WTC11 (cell line): ENCODE measurements around the gene HSPB3. TPM values are rescaled to one million over a fixed set of nuclear protein-coding genes. Genes with fewer than 3 reads are reported as not detected.

Experiments
- ATAC-seq: fragments of 200-7000 bp; cut with Tn5 transposase; 2 replicates; pipeline ENCODE4 v1.10.0; 2021; ENCODE audit warnings: mild to moderate bottlenecking, moderate library complexity
- CTCF ChIA-PET: fragments of 300-600 bp; sonication (Branson Sonifier 250); formaldehyde crosslinking; loops from one replicate; lab custom pipeline; 2021; ENCODE audit warnings: antibody characterized with exemption; lab: Charles Lee
- POLR2A ChIA-PET: fragments of 350-600 bp; sonication (Branson Sonifier 250); formaldehyde crosslinking; loops from one replicate; lab custom pipeline; 2021; ENCODE audit warnings: antibody characterized with exemption; lab: Charles Lee
- DNase-seq: peaks from one replicate; pipeline ENCODE4 v3.0.0; 2021; ENCODE audit warnings: low spot score
- H3K27ac Mint-ChIP-seq: 2 replicates; pipeline ENCODE4 v1.8.0; 2021; ENCODE audit warnings: mixed read lengths
- H3K27me3 Mint-ChIP-seq: 2 replicates; pipeline ENCODE4 v1.8.0; 2021; ENCODE audit warnings: low read depth, mild to moderate bottlenecking, moderate library complexity, mixed read lengths
- H3K36me3 Mint-ChIP-seq: 2 replicates; pipeline ENCODE4 v1.8.0; 2021; ENCODE audit warnings: mixed read lengths
- H3K4me1 Mint-ChIP-seq: 2 replicates; pipeline ENCODE4 v1.8.0; 2022; ENCODE audit warnings: mixed read lengths
- H3K4me3 Mint-ChIP-seq: 2 replicates; pipeline ENCODE4 v1.8.0; 2021; ENCODE audit warnings: mild to moderate bottlenecking, moderate library complexity, mixed read lengths
- H3K9me3 Mint-ChIP-seq: 2 replicates; pipeline ENCODE4 v1.8.0; 2021; ENCODE audit warnings: mixed read lengths
- ESRRA ChIP-seq: sonication (generic); formaldehyde crosslinking; IDR thresholded peaks from 2 replicates; pipeline ENCODE4 v1.8.1; 2022; ENCODE audit warnings: mild to moderate bottlenecking, missing genetic modification reagents, borderline replicate concordance
- KAT7 ChIP-seq: sonication (generic); formaldehyde crosslinking; IDR thresholded peaks from 2 replicates; pipeline ENCODE4 v1.8.1; 2023; ENCODE audit warnings: missing genetic modification reagents, mild to moderate bottlenecking, borderline replicate concordance
- NFATC4 ChIP-seq: fragments of 250-450 bp; sonication (Bioruptor Pico); IDR thresholded peaks from 2 replicates; pipeline ENCODE4 v1.9.0; 2021; ENCODE audit warnings: mild to moderate bottlenecking
- NFE2L1 ChIP-seq: sonication (generic); formaldehyde crosslinking; IDR thresholded peaks from 2 replicates; pipeline ENCODE4 v1.8.1; 2023; ENCODE audit warnings: missing genetic modification reagents
- NR1H2 ChIP-seq: sonication (generic); formaldehyde crosslinking; IDR thresholded peaks from 2 replicates; pipeline ENCODE4 v1.9.0; 2021; ENCODE audit warnings: mild to moderate bottlenecking, moderate library complexity, missing genetic modification reagents
- PRRX2 ChIP-seq: fragments of 250-450 bp; sonication (Bioruptor Pico); IDR thresholded peaks from 2 replicates; pipeline ENCODE4 v1.8.0; 2021; ENCODE audit warnings: mild to moderate bottlenecking
- SMAD3 ChIP-seq: sonication (generic); formaldehyde crosslinking; IDR thresholded peaks from 2 replicates; pipeline ENCODE4 v1.8.0; 2022; ENCODE audit warnings: missing genetic modification reagents, mild to moderate bottlenecking, borderline replicate concordance
- TEAD1 ChIP-seq: sonication (generic); formaldehyde crosslinking; IDR thresholded peaks from 2 replicates; pipeline ENCODE4 v1.8.0; 2022; ENCODE audit warnings: mild to moderate bottlenecking, missing genetic modification reagents
- ZNF121 ChIP-seq: sonication (generic); formaldehyde crosslinking; IDR thresholded peaks from 2 replicates; pipeline ENCODE4 v1.8.0; 2023; ENCODE audit warnings: missing genetic modification reagents
- ZNF396 ChIP-seq: fragments of 250-450 bp; sonication (Bioruptor Pico); IDR thresholded peaks from 2 replicates; pipeline ENCODE4 v1.8.0; 2021; ENCODE audit warnings: mild to moderate bottlenecking, moderate library complexity, borderline replicate concordance
- total RNA-seq: library from RNA; stranded (reverse); gene quantifications from 3 replicates; pipeline ENCODE4 v1.2.3, GENCODE V29; 2021
- TF ChIP-seq, protein P1 (sequence below): fragments of 250-450 bp; sonication (Bioruptor Pico); IDR thresholded peaks from 2 replicates; pipeline ENCODE4 v1.9.0; 2021; ENCODE audit warnings: mild to moderate bottlenecking, borderline replicate concordance
- TF ChIP-seq, protein P2 (sequence below): sonication (generic); formaldehyde crosslinking; IDR thresholded peaks from 2 replicates; pipeline ENCODE4 v1.8.1; 2023; ENCODE audit warnings: mild to moderate bottlenecking, missing genetic modification reagents, borderline replicate concordance
- TF ChIP-seq, protein P3 (sequence below): sonication (generic); formaldehyde crosslinking; IDR thresholded peaks from 2 replicates; pipeline ENCODE4 v1.8.0; 2022; ENCODE audit warnings: missing genetic modification reagents
- TF ChIP-seq, protein P4 (sequence below): fragments of 250-450 bp; sonication (Bioruptor Pico); IDR thresholded peaks from 2 replicates; pipeline ENCODE4 v1.9.0; 2021; ENCODE audit warnings: mild to moderate bottlenecking
- TF ChIP-seq, protein P5 (sequence below): sonication (generic); formaldehyde crosslinking; IDR thresholded peaks from 2 replicates; pipeline ENCODE4 v1.8.1; 2023; ENCODE audit warnings: mild to moderate bottlenecking, missing genetic modification reagents, moderate library complexity
- TF ChIP-seq, protein P6 (sequence below): sonication (generic); formaldehyde crosslinking; conservative IDR thresholded peaks from 2 replicates; pipeline ENCODE4 v1.8.1; 2022; ENCODE audit warnings: mild to moderate bottlenecking, missing genetic modification reagents
- TF ChIP-seq, protein P7 (sequence below): fragments of 250-450 bp; sonication (Bioruptor Pico); IDR thresholded peaks from 2 replicates; pipeline ENCODE4 v1.9.0; 2021; ENCODE audit warnings: moderate library complexity, mild to moderate bottlenecking, inconsistent platforms, borderline replicate concordance
- TF ChIP-seq, protein P8 (sequence below): fragments of 250-450 bp; sonication (Bioruptor Pico); IDR thresholded peaks from 2 replicates; pipeline ENCODE4 v2.1.2; 2022; ENCODE audit warnings: mild to moderate bottlenecking, moderate library complexity

The HSPB3 gene
- total RNA-seq, 1 experiment from 2014 or later: not detected

DNA sequence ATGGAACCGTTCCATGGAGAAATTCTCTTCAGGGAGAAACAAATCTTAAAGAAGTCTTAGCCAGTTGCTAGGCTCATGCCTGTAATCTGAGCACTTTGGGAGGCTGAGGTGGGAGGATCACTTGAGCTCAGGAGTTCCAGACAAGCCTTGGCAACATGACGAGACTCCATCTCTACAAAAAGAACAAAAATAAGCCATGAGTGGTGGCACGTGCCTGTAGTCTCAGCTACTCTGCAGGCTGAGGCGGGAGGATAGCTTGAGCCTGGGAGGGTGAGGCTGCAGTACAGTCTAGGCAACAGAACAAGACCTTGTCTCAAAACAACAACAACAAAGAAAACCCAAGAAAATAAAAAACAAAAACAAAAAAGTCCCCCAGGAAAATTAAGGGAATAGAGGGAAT, 8.2 kb downstream of the HSPB3 start (continued):
- TF ChIP-seq, protein P1, sequence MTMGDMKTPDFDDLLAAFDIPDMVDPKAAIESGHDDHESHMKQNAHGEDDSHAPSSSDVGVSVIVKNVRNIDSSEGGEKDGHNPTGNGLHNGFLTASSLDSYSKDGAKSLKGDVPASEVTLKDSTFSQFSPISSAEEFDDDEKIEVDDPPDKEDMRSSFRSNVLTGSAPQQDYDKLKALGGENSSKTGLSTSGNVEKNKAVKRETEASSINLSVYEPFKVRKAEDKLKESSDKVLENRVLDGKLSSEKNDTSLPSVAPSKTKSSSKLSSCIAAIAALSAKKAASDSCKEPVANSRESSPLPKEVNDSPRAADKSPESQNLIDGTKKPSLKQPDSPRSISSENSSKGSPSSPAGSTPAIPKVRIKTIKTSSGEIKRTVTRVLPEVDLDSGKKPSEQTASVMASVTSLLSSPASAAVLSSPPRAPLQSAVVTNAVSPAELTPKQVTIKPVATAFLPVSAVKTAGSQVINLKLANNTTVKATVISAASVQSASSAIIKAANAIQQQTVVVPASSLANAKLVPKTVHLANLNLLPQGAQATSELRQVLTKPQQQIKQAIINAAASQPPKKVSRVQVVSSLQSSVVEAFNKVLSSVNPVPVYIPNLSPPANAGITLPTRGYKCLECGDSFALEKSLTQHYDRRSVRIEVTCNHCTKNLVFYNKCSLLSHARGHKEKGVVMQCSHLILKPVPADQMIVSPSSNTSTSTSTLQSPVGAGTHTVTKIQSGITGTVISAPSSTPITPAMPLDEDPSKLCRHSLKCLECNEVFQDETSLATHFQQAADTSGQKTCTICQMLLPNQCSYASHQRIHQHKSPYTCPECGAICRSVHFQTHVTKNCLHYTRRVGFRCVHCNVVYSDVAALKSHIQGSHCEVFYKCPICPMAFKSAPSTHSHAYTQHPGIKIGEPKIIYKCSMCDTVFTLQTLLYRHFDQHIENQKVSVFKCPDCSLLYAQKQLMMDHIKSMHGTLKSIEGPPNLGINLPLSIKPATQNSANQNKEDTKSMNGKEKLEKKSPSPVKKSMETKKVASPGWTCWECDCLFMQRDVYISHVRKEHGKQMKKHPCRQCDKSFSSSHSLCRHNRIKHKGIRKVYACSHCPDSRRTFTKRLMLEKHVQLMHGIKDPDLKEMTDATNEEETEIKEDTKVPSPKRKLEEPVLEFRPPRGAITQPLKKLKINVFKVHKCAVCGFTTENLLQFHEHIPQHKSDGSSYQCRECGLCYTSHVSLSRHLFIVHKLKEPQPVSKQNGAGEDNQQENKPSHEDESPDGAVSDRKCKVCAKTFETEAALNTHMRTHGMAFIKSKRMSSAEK (CRISPR knock-in tag): no peak
- TF ChIP-seq ZNF396 (CRISPR knock-in tag): no peak
- TF ChIP-seq, protein P2, sequence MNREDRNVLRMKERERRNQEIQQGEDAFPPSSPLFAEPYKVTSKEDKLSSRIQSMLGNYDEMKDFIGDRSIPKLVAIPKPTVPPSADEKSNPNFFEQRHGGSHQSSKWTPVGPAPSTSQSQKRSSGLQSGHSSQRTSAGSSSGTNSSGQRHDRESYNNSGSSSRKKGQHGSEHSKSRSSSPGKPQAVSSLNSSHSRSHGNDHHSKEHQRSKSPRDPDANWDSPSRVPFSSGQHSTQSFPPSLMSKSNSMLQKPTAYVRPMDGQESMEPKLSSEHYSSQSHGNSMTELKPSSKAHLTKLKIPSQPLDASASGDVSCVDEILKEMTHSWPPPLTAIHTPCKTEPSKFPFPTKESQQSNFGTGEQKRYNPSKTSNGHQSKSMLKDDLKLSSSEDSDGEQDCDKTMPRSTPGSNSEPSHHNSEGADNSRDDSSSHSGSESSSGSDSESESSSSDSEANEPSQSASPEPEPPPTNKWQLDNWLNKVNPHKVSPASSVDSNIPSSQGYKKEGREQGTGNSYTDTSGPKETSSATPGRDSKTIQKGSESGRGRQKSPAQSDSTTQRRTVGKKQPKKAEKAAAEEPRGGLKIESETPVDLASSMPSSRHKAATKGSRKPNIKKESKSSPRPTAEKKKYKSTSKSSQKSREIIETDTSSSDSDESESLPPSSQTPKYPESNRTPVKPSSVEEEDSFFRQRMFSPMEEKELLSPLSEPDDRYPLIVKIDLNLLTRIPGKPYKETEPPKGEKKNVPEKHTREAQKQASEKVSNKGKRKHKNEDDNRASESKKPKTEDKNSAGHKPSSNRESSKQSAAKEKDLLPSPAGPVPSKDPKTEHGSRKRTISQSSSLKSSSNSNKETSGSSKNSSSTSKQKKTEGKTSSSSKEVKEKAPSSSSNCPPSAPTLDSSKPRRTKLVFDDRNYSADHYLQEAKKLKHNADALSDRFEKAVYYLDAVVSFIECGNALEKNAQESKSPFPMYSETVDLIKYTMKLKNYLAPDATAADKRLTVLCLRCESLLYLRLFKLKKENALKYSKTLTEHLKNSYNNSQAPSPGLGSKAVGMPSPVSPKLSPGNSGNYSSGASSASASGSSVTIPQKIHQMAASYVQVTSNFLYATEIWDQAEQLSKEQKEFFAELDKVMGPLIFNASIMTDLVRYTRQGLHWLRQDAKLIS: no peak
- no peak for TF ChIP-seq ZNF121 (CRISPR knock-in tag)
- no peak for TF ChIP-seq TEAD1 (CRISPR knock-in tag)
- TF ChIP-seq, protein P3, sequence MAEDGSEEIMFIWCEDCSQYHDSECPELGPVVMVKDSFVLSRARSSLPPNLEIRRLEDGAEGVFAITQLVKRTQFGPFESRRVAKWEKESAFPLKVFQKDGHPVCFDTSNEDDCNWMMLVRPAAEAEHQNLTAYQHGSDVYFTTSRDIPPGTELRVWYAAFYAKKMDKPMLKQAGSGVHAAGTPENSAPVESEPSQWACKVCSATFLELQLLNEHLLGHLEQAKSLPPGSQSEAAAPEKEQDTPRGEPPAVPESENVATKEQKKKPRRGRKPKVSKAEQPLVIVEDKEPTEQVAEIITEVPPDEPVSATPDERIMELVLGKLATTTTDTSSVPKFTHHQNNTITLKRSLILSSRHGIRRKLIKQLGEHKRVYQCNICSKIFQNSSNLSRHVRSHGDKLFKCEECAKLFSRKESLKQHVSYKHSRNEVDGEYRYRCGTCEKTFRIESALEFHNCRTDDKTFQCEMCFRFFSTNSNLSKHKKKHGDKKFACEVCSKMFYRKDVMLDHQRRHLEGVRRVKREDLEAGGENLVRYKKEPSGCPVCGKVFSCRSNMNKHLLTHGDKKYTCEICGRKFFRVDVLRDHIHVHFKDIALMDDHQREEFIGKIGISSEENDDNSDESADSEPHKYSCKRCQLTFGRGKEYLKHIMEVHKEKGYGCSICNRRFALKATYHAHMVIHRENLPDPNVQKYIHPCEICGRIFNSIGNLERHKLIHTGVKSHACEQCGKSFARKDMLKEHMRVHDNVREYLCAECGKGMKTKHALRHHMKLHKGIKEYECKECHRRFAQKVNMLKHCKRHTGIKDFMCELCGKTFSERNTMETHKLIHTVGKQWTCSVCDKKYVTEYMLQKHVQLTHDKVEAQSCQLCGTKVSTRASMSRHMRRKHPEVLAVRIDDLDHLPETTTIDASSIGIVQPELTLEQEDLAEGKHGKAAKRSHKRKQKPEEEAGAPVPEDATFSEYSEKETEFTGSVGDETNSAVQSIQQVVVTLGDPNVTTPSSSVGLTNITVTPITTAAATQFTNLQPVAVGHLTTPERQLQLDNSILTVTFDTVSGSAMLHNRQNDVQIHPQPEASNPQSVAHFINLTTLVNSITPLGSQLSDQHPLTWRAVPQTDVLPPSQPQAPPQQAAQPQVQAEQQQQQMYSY (CRISPR knock-in tag): no peak
- TF ChIP-seq, protein P4, sequence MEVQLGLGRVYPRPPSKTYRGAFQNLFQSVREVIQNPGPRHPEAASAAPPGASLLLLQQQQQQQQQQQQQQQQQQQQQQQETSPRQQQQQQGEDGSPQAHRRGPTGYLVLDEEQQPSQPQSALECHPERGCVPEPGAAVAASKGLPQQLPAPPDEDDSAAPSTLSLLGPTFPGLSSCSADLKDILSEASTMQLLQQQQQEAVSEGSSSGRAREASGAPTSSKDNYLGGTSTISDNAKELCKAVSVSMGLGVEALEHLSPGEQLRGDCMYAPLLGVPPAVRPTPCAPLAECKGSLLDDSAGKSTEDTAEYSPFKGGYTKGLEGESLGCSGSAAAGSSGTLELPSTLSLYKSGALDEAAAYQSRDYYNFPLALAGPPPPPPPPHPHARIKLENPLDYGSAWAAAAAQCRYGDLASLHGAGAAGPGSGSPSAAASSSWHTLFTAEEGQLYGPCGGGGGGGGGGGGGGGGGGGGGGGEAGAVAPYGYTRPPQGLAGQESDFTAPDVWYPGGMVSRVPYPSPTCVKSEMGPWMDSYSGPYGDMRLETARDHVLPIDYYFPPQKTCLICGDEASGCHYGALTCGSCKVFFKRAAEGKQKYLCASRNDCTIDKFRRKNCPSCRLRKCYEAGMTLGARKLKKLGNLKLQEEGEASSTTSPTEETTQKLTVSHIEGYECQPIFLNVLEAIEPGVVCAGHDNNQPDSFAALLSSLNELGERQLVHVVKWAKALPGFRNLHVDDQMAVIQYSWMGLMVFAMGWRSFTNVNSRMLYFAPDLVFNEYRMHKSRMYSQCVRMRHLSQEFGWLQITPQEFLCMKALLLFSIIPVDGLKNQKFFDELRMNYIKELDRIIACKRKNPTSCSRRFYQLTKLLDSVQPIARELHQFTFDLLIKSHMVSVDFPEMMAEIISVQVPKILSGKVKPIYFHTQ (CRISPR knock-in tag): no peak
- TF ChIP-seq NR1H2 (CRISPR knock-in tag): no peak

DNA sequence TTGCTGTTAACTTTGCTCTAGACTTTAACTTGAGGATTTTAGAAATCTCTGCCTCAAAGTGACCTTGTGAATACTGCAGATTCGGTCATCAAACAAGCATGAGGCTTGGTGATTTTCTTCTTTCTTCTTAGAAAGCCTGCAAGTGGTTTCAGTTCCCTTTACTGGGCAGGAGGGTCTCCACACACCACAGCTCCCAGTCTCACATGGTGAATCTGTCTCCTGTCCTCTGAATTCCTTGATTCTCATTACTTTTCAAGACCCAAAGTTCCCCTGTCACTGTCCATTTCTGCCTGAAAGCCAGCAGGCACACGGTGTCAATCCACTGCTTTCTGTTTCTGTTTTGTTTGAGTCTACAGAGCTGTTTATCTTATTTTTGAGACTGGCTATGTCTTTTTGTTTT, 14.1 kb downstream of the HSPB3 start:
- Mint-ChIP-seq H3K4me1 (no peaks in the 10 kb centered on the region), H3K4me3 (no peak overlapping the region), H3K27ac (no peak overlapping the region), H3K36me3 (peaks cover 4% of the 10 kb centered on the region; the same call in 1 of the 2 replicates), H3K9me3 (no peaks in the 10 kb centered on the region; the same call in 1 of the 2 replicates), H3K27me3 (no peaks in the 10 kb centered on the region)
- POLR2A ChIA-PET: no interaction called here
- ATAC-seq (no peak), DNase-seq (no peak)
- CTCF ChIA-PET: no interaction called here
- TF ChIP-seq ZNF121 (CRISPR knock-in tag) (no peak), ESRRA (no peak), NFATC4 (no peak), SMAD3 (no peak), KAT7 (CRISPR knock-in tag) (no peak), PRRX2 (CRISPR knock-in tag) (no peak), NFE2L1 (no peak)
- TF ChIP-seq, protein P5, sequence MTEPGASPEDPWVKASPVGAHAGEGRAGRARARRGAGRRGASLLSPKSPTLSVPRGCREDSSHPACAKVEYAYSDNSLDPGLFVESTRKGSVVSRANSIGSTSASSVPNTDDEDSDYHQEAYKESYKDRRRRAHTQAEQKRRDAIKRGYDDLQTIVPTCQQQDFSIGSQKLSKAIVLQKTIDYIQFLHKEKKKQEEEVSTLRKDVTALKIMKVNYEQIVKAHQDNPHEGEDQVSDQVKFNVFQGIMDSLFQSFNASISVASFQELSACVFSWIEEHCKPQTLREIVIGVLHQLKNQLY (CRISPR knock-in tag): no peak
- TF ChIP-seq, protein P6, sequence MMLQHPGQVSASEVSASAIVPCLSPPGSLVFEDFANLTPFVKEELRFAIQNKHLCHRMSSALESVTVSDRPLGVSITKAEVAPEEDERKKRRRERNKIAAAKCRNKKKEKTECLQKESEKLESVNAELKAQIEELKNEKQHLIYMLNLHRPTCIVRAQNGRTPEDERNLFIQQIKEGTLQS: no peak
- TF ChIP-seq, protein P7, sequence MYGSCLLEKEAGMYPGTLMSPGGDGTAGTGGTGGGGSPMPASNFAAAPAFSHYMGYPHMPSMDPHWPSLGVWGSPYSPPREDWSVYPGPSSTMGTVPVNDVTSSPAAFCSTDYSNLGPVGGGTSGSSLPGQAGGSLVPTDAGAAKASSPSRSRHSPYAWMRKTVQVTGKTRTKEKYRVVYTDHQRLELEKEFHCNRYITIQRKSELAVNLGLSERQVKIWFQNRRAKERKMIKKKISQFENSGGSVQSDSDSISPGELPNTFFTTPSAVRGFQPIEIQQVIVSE (CRISPR knock-in tag): no peak
- TF ChIP-seq, protein P8, sequence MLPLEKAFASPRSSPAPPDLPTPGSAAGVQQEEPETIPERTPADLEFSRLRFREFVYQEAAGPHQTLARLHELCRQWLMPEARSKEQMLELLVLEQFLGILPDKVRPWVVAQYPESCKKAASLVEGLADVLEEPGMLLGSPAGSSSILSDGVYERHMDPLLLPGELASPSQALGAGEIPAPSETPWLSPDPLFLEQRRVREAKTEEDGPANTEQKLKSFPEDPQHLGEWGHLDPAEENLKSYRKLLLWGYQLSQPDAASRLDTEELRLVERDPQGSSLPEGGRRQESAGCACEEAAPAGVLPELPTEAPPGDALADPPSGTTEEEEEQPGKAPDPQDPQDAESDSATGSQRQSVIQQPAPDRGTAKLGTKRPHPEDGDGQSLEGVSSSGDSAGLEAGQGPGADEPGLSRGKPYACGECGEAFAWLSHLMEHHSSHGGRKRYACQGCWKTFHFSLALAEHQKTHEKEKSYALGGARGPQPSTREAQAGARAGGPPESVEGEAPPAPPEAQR (CRISPR knock-in tag): no peak
